NCI-H82 treated with DMSO at 0.1 percent for 48 hours (cell line): Measurements from ENCODE around the gene TAC4.

Source experiments
- DNase-seq: peaks from one replicate; lab custom pipeline; 2025; ENCODE audit not compliant: unreplicated experiment; lab: John Stamatoyannopoulos, UW

TAC4 gene, protein sequence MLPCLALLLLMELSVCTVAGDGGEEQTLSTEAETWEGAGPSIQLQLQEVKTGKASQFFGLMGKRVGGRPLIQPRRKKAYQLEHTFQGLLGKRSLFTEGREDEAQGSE

DNA sequence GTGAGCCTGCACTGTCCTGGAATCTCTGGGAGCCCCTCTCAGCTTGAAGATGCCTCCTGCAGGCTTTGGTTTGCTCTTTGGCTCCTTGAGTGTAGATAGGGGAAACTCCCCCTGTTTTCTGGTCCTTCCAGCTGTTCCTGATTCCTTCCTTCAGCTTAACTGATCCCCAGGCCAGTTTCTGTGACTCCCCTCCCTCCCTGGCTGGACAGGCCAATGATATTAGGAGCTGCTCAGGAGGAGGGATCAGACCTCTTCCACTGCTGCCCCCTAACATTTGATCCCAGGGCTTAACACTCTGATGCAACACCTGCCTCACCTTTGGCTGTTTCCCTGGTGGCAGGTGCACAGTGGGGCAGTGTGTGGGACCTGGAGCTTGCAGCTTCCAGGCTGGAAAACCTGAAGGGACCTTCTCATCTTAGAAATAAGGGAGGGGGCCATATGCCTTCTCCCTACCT is at the start of gene TAC4:
Gene TAC4, minus strand, starts transcription at position 51 of the 455 bp plus-strand sequence. CDS start 52 bp downstream, outside the sequence.
- DNase-seq: peak; percentile 6

DNA sequence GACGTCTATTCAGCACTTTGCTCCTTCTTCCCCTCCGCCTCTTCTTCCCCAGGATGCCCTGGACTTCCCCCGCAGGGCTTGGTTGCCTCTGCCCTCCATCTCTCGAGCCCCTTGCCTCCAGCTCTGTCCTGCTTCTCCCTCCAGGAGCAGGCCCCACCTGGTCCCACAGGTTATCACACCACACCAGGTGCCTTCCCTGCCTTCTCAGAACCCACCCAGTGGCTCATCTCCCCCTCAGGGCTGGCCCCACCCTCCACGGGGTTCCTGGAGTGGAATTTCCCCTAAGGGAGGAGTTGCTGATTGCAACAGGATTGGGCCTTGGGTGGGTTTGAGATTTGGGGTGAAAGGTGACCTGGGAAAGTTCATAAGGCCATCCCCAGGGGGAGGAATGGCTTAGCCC is 49.0 kb upstream of the TAC4 start:
- DNase-seq: no peak

- DNase-seq: no peak
Observed at GRCh38 chr17:49896222-49896621, 48.4 kb upstream of the TAC4 start.

GRCh38 chr17:49895812-49896211 is 47.9 kb upstream of the TAC4 start:
- no peak for DNase-seq

DNA sequence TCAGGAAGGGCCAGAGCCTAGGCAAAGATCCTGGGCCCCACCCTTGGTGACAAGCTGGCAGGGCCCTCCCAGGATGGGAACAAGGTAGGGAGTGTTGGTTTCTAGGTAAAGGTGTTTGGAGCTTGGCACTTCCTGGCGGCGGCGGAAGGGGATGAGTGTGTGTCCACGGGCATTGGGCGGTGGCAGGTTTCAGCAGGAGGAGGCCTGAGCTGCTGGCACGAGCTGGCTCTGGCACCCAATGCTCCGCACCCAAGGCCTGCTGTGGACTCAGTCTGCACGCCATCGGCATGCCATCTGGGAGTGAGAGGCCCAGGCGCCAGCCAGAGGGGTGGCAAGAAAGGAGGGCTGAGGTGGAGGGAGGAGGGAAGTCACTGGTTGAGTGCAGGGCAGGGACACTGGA is 46.9 kb upstream of the TAC4 start:
- DNase-seq: no peak

DNA sequence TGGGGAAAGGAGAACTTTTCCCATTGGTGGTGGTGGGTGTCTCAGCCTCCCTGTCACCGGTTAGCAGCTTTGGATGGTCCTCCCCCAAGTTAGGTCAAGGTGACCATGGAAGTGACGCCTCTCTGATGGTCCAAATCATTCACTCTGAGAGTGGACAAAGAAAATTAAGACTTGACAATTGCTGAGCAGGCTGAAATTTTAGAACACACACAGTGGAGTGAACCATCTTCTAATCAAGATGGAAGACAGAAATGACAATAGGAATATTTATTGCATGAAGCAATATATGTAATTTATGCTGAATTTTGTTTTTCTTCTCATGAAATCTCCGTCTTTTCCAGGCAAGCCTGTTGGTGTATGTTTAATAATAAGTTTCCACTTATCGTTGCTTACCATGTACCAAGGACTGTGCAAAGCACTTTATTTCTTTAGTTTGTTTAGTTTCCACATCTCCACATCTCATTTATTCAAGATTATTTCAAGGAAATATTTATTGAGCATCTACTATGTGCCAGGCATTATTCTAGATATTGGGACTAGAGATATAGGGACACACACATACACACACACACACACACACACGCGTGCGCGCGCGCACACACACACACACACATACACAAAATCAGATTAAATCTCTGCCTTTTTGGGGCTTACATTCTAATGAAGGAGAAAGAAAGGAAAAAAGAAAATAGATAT is 44.0 kb upstream of the TAC4 start:
- no peak for DNase-seq

GRCh38 chr17:49891271-49891670 is 43.4 kb upstream of the TAC4 start:
- DNase-seq: no peak

GRCh38 chr17:49890852-49891251 is 43.0 kb upstream of the TAC4 start:
- no peak for DNase-seq

GRCh38 chr17:49890077-49890821 is 42.4 kb upstream of the TAC4 start:
- no peak for DNase-seq

GRCh38 chr17:49889500-49889899 is 41.6 kb upstream of the TAC4 start:
- DNase-seq: no peak

- no peak for DNase-seq
Observed at GRCh38 chr17:49887744-49888360, 40.0 kb upstream of the TAC4 start.

- DNase-seq: no peak
Observed at GRCh38 chr17:49887086-49887743, 39.3 kb upstream of the TAC4 start.

- DNase-seq: no peak
Observed at GRCh38 chr17:49886036-49886435, 38.2 kb upstream of the TAC4 start.

DNA sequence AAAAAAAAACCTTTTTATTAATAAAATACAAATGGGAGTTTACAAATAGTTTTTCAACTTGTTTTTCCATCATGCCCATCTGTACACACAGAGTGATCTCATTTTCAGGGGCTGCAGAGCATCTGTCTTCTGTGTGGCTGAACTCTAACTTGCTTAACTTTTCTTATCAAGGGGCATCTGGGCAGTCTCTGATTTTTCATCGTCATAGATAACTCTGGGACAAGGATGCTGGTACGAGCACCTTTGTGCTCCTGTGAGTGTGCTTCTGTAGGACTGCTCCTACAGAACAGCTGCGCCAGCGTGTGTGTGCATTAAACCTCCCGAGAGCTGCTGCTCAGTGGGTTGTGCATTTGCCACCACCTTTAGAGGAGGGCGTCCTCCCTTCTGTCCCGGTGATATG is 34.6 kb upstream of the TAC4 start:
- no peak for DNase-seq

DNA sequence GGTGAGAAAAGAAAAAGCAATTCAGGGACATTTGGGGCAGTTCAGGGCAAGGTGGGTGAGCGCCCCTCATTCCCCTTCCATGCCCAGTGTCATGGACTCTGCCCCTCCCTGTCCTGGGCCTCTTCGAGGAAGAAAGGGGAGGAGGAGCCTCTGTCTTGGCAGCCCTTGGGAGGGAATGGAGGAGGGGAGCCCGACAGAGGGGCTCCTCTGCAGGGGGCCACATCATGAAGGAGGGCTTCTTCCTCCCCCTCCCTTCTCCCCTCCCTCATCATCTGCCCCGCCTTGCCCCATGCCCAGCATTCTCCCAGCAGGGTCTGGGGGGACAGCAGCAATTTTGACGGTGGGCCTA is 33.2 kb upstream of the TAC4 start:
- DNase-seq: no peak

DNA sequence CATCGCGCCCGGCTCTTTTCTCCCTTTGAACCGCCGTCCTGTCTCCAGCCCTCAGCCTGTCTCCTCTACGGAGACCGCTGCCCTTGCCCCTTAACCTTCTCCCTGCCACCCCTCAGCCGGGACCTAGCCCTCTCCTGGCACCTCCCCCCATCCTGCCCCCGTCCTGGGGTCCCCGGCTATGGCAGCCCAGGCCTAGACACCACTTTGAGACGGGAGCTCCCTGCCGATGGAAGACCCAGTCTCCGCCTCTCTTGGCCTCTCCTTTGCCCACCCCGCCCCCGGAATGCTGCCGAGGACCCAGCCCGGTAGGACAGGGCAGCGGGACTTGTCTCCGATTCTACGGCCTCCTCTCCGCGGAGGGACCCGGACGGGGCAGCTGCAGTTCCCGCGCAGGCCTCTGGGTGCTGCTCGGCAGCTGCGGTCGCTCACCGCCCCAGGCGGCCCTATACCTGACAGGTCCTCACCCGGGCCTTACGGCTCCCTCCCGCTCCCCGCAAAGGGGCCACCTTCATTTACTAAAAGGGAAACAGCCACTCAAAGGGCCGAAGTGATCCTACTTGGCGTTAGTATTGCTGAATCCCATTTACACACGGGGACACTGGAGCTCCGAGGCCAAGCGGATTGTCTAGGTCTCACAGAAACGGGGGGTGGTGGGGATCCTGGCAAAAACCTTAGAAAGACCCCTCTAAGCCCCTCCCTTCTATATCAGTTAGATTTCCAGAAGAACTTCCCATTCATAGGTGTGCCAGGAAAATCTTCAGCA is 32.6 kb upstream of the TAC4 start:
- peak; percentile 31 for DNase-seq

- DNase-seq: no peak
Observed at GRCh38 chr17:49878931-49879904, 31.3 kb upstream of the TAC4 start.

DNA sequence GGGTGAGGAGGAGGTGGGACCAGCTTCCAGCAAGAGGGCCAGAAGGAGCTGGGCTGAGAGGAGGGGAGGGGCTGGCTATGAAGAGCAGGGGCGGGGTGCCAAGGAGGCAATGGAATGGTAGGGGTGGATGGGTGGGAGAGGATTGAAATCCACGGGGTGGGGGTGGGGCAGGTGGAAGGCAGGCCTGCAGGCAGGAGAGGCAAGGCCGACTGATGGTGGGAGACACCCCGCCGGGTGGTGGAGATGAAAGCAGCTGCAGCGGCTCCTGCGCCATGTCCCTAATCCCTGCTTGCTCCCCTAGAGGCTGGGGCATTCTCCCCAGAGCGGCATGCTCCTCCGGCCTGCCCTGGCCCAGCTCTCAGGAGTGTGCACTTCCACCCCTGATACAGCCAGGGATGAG is 27.8 kb upstream of the TAC4 start:
- no peak for DNase-seq

GRCh38 chr17:49874911-49875310 is 27.0 kb upstream of the TAC4 start:
- DNase-seq: no peak

GRCh38 chr17:49873926-49874325 is 26.1 kb upstream of the TAC4 start:
- no peak for DNase-seq
